Measurements from ENCODE around the gene PIAS1.

The PIAS1 gene

DNA sequence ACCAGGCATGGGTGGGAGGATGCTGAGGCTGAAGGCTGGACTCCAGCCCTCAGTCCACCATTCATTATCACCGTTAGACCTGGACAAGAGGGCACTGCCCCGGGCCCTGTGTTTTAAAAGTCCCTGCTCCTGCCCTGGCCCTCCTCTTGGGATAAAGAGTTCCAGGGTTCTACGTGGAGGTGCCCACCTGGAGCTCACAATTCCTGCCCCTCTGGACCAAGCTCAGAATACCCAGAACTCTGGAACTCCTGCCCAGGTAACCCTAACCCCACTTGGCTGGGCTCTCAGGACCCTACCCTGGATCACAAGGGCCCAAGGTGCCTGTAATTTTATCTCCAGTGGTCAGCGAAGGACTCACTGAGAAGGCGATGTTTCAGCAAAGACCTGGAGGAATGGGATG lies 149.8 kb downstream of the PIAS1 start:
- no peak for DNase-seq (ENCODE audit: low read depth)
- TF ChIP-seq, protein P1, sequence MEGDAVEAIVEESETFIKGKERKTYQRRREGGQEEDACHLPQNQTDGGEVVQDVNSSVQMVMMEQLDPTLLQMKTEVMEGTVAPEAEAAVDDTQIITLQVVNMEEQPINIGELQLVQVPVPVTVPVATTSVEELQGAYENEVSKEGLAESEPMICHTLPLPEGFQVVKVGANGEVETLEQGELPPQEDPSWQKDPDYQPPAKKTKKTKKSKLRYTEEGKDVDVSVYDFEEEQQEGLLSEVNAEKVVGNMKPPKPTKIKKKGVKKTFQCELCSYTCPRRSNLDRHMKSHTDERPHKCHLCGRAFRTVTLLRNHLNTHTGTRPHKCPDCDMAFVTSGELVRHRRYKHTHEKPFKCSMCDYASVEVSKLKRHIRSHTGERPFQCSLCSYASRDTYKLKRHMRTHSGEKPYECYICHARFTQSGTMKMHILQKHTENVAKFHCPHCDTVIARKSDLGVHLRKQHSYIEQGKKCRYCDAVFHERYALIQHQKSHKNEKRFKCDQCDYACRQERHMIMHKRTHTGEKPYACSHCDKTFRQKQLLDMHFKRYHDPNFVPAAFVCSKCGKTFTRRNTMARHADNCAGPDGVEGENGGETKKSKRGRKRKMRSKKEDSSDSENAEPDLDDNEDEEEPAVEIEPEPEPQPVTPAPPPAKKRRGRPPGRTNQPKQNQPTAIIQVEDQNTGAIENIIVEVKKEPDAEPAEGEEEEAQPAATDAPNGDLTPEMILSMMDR (IDR thresholded peaks at IDR 0.05; ENCODE audit: low read depth, low read length, missing control alignments), result no peak
- no peak overlapping the region for H3K4me3 ChIP-seq (ENCODE audit: low read depth, low read length)

DNA sequence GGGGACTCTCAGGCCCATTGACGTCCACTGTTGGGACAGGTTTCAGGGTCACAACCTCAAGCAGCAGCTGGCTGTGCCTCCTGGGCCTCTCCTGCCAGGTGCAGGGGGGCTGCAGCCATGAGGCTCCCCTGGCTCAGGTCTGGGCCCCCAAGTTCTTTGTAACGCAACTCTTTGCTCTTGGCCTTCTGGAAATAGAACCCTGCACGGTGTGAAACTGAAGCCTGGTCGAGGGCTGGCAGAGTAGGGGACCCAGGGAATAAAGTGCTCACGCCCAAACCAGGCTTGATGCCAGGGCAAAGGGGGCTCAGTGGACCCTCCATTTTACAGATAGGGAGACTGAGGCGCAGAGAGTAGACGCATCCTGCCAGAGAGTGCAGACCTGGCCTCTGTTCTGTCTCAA lies 150.2 kb downstream of the PIAS1 start:
- no peak overlapping the region for H3K4me3 ChIP-seq (ENCODE audit: low read depth, low read length)
- TF ChIP-seq, protein P1 (IDR thresholded peaks at IDR 0.05; ENCODE audit: low read depth, low read length, missing control alignments), result no peak
- DNase-seq (ENCODE audit: low read depth), result no peak

DNA sequence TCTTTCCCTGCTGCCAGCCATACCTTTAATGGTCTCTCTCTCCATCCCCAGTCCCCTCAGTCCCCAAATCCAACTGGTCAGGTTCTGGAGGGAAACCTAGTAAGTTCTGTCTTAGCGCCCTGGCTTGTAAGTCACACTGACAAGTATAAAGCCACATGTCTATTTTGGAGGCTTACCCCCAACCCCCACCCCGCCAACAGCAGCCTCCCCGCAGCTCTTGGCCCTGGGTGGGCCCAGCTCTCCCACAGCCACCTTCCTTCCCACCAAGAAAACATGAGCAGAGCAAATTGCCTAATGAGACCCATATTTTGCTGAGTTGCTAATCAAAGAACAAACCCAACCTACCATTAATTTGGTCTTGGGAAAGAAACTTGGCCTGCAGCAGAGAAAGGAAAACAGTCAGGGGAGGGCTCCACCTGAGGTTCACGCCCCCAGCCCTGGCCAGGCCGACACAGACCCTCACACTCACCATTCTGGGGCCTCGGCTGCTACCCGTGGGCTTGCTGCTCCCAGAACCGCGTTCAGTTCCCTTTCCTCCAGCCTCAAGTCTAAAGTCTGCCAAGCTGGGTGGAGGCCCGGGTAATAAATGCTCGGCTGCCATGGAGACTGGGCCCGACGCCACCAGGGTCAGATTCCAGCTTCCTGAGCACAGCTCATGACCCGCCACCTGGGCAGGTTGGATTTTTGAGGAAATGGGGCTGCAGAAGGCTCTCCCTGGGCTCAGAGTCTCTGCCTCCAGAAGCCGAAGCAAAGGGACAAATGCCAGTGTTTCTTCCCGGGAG lies 150.9 kb downstream of the PIAS1 start, which contains the start of gene CALML4:
Gene CALML4, minus strand, starts transcription at position 557 of the 782 bp plus-strand sequence. Its CDS starts 85 bp downstream, at position 472.
- DNase-seq (ENCODE audit: low read depth), result no peak
- H3K4me3 ChIP-seq (ENCODE audit: low read depth, low read length), result no peak within 1 kb of the TSS
- TF ChIP-seq, protein P1 (IDR thresholded peaks at IDR 0.05; ENCODE audit: low read depth, low read length, missing control alignments), result no peak

DNA sequence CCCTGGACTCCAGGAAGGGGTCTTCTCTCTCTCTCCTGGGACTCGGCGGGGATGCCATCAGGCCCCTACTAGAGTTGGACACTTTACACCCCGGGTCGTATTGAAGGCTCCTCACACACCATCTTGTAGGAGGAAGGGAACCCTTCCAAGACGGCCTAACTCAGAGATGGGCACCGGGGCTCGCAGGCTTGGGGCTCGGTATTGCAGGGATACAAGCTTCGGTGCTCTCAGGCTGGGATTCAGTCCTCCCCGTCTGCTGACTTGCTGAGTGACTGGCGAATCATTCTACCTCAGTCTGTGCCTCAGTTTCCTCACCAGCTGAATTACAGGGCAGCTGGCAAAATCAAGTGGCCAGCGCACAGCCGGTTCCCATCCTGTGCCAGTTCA lies 151.4 kb downstream of the PIAS1 start:
- TF ChIP-seq, protein P1 (IDR thresholded peaks at IDR 0.05; ENCODE audit: low read depth, low read length, missing control alignments), result no peak
- no peak overlapping the region for H3K4me3 ChIP-seq (ENCODE audit: low read depth, low read length)

DNA sequence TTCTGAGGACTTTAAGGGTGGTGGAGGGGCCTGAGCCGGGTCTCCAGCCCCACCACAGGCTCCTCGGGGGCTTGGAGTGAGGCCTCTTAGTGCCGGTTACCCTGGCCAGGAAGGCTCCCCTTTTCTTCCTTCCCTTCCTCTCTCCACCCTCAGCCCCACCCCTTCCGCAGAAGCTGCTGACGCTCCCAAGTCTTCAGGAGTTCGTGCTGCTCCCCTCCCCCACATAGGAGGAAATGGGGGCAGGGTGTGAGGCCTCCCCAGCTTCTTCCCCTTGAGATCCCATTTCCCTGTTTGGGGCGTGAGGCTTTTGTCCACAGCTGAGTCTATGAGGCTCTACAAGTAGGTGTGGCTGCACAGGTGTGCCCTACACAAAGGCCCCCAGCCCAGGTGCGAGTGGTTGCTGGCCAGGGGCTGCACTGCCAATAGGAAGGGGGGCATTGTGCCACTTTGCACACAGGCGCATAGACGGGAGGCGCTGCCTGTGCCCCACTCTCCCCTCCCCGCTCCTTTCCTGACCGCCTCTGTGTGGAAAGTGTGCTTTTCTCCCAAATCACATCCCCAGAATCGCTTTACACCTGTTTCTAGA lies 151.9 kb downstream of the PIAS1 start:
- TF ChIP-seq, protein P1 (IDR thresholded peaks at IDR 0.05; ENCODE audit: low read depth, low read length, missing control alignments), result no peak
- no peak for DNase-seq (ENCODE audit: low read depth)

More for the DNA sequence above, 151.4 kb downstream of the PIAS1 start:
- DNase-seq (ENCODE audit: low read depth), result no peak

DNA sequence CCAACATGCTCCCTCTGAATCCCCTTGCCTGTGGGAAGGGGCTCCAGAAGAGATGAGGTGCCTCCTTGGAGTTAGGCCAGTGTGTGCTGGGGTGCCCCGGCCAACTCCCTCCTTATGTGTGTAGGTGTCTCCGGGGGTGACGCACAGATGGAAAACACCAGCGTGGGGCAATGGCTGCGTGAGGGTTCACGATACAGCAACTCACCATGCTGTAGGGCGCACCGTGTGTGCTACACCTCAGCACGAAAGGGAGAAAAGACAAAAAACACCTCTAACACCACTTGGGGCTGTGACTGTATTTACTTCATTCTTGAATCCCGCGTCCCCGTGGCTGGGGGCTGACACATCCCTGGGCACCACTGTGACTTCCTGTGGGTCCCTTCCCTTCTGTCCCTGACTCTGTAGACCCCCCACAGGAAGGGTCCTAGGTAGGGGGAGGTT lies 152.6 kb downstream of the PIAS1 start:
- no peak overlapping the region for H3K4me3 ChIP-seq (ENCODE audit: low read depth, low read length)
- TF ChIP-seq, protein P1 (IDR thresholded peaks at IDR 0.05; ENCODE audit: low read depth, low read length, missing control alignments), result no peak
- DNase-seq (ENCODE audit: low read depth), result no peak

More for the DNA sequence above, 151.9 kb downstream of the PIAS1 start:
- H3K4me3 ChIP-seq (ENCODE audit: low read depth, low read length), result no peak overlapping the region
